GM18499 (cell line): ENCODE measurements around the gene NCOA7.

Experiments used
- ATAC-seq: cut with Tn5 transposase; IDR thresholded peaks from one replicate; pipeline ENCODE4 v1.9.1; 2021; ENCODE audit warnings: moderate number of reproducible peaks; ENCODE audit not compliant: insufficient read depth, unreplicated experiment

NCOA7 gene

DNA sequence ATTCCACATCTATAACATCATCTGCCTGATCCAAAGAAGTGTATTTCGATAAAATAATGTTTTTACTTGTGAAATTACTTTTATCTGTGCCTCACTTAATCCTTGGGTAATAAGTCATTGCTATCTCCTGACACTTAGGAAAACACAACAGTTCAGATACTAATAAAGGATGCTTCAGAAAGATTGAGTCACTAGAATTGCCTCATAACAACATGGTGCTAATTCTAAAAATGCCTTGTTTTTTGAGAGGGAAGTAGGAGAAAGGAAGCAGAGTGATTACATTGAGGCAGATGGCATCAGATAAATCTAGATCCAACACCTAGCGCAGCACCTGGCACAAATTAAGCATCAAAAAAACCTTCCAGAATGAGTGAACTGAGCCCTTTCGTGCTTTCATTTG is 69.0 kb downstream of the NCOA7 start:
- no peak for ATAC-seq

- no peak for ATAC-seq
Observed at GRCh38 chr6:125863023-125863422, 72.3 kb downstream of the NCOA7 start.

- ATAC-seq: no peak
Observed at GRCh38 chr6:125865015-125865414, 74.3 kb downstream of the NCOA7 start.

- ATAC-seq: no peak
Observed at GRCh38 chr6:125866433-125866832, 75.7 kb downstream of the NCOA7 start.

GRCh38 chr6:125867483-125867942 is 76.8 kb downstream of the NCOA7 start:
- no peak for ATAC-seq

DNA sequence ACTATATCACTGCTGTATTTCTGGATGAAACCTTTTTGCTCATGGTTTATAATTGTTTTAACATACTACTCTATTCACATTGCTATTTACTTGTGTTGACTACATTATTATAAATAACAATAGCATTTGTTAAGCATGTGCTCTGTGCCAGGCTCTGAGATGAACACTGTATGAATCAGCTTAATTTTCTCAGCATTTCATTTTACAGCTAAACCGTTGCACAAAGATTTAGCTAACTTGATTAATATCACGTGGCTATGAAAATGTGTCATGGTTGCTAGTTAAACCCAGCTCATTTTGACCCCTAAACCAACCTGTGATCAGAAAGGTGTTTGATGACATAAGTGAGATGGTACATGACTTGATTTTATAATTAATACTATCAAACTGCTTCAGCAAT is 77.5 kb downstream of the NCOA7 start:
- no peak for ATAC-seq

GRCh38 chr6:125868678-125869395 is 78.1 kb downstream of the NCOA7 start:
- no peak for ATAC-seq

DNA sequence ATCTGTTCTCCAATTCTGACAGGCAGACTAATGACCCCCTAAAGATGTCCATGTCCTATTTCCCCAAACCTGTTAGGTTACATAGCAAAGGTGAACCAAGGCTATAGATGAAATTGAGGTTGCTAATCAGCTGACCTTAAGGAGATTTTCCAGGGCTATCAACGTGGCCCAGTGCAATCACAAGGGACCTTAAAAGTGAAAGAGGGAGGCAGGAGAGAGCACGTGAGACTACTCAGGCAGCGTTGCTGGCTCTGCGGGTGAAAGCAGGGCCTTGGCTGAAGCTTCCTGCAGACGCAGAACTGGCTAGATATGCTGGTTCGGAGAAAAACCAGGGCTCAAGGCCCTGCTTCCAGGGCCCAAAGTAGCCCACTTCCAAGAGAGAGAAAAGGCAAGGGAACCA is 78.7 kb downstream of the NCOA7 start:
- no peak for ATAC-seq

DNA sequence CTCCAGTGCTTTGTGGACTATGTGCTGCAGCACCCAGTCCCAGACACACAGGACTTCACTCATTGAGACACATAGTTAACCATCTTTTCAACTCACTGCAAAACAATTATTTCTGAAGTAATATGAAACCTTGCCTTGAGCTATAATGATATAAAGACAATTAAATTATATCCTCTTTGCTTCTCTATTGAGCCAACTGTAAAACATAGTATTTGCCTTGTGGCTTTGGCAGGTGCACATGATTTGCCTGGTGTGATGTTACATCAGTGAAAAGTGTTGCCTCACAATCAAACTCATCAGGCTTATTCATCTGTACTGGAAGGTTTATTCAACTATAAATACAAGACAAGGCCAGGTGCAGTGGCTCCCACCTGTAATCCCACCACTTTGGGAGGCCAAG is 80.6 kb downstream of the NCOA7 start:
- no peak for ATAC-seq

DNA sequence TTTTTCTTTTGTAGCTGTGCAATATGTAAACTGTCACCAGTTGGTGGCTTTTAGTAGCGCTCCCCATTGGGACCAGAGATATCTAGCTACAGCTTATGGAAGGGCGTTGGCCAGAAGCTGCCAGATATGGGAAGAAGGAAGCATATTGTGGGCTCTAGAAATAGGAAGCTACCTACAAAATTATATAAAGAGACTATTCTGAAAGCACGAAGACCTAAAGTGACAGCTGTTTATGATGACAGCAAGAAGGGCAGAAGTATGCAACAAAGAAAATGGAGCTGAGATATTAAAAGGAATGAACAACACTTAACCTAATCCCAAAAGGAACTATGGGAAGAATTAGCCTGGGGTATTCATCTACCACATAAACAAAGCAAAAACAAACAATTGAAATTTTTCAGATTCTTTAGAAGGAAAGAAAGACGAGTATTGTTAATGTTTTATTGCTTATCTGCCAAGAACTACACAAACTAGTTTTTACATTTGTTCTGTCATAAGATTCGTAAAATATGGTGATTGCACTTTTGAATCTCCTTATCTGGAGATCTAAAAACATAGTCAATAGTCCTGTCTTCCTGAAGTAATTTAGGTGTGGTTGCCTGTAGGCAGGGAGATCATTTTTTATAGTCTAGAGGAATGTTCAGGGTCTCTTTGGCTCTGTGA is 81.6 kb downstream of the NCOA7 start:
- no peak for ATAC-seq

GRCh38 chr6:125882243-125882642 is 91.5 kb downstream of the NCOA7 start:
- ATAC-seq: no peak

DNA sequence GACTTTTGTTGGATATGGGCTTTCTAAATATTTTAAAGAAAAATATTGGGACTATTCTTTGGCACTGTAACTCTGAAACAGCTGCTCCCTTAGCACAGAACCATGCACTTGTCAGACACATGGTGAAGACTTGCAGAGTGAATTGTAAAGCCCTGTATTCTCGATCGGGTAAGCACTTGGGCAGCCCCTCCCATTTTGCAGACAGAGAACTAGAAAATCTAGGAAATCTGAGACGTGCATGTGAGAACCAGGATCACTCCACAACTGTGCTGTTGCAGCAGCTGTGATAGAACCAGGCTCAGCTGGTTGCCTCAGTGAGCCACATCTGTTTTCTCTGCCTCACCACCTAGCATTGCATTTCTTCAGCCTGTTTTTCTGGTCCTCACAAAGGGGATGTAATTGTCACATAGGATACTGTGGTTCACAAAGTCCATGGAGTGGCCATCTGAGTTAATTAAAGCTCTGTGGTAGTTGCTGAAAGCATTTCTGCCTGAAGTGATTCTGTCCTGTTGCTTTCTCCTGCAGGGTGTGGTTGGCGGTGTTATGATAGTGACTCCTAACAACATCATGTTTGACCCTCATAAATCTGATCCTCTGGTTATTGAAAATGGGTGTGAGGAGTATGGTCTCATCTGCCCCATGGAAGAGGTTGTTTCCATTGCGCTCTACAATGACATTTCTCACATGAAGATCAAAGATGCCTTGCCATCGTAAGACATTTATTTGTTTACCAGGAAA is 94.0 kb downstream of the NCOA7 start:
- ATAC-seq: no peak

DNA sequence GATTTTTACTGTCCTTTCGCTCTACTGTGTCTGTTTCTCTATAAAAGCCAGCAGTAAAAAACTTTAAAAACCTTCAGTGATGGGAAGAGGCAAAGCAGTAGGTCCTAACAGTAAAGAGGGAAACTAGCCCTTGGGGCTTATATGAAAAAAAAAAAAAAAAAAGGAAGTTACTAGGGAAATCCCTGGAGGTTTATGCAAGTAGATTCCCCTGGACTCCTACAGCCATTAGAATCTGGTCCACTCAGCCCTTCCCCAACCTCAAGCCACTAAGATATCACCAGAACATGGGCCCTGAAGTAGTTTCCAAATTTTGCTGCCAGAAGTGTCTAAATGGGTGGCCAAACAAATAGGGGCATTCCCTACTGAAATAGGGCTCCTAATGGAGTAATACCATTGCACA is 95.3 kb downstream of the NCOA7 start:
- ATAC-seq: no peak

DNA sequence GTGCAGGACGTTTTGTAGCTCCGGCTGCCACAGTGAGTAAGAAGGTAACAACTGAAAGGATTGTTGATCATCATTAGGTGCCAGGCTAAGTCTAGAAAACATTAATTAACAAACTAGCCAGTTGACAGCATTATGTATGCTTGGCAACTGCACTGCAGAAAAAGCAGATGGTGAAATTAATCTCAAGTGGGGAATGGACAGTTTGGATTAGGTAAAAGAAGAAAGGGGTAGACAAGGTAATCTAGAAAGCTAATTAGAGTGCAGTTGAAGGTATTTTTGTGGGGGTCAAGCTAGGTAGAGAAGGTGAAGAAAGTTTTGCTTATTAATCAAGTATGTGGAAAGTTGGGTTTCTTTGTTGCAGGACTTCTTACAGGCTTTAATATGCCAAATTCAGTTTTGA is 96.2 kb downstream of the NCOA7 start:
- no peak for ATAC-seq

DNA sequence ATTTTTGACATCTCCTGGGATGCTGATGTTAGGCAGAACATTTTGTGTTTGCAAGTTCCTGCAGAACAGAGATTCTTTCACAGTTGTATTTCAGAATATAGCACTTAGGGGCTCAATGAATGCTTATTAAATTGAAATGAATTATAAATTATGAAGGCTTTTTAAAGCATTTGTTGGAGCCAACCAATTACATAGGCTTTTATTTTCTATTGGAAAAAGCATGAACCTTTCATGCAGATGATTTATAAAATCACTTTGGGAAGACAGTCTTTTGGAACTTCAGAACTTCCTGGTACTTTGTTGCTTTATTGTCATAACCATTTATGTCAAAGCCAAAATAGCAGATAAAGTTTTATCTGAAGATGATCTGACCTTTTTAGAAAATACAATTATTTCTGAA is 96.6 kb downstream of the NCOA7 start:
- ATAC-seq: no peak

DNA sequence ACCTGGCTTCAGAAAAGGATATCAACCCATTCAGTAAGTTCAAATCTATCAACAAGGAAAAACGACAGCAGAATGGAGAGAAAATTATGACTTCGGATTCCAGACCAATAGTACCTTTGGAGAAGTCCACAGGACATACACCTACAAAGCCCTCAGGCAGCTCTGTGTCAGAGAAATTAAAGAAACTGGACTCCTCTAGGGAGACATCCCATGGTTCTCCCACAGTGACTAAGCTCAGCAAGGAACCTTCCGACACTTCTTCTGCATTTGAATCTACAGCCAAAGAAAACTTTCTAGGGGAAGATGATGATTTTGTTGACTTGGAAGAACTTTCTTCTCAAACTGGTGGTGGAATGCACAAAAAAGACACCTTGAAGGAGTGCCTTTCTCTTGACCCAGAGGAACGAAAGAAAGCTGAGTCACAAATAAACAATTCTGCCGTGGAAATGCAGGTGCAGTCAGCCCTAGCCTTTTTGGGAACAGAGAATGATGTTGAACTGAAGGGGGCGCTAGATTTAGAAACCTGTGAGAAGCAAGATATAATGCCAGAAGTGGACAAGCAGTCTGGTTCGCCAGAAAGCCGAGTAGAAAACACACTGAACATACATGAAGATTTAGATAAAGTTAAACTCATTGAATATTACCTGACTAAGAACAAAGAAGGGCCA is 98.4 kb downstream of the NCOA7 start:
- ATAC-seq: no peak

- no peak for ATAC-seq
Observed at GRCh38 chr6:125899726-125900182, 109.0 kb downstream of the NCOA7 start.

DNA sequence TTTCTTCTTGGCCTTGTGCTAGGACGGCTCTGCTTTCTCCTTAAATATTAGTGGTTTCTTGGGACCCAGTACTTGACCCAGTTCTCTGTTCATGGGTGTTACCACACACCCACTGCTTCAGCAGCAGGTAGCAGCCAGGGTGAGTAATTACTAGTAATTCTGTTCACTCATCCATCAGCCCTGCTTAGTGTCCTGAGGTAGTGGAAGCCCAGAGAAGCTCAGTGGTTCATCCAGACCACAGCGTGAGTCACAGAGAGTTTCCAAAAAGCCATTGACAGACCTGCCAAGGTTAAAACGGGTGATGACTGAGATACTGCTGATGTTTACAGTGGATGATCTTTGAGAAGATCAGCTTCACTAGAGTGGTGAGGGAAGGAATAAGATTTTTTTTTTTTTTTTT is 114.1 kb downstream of the NCOA7 start:
- peak; percentile 81 for ATAC-seq

DNA sequence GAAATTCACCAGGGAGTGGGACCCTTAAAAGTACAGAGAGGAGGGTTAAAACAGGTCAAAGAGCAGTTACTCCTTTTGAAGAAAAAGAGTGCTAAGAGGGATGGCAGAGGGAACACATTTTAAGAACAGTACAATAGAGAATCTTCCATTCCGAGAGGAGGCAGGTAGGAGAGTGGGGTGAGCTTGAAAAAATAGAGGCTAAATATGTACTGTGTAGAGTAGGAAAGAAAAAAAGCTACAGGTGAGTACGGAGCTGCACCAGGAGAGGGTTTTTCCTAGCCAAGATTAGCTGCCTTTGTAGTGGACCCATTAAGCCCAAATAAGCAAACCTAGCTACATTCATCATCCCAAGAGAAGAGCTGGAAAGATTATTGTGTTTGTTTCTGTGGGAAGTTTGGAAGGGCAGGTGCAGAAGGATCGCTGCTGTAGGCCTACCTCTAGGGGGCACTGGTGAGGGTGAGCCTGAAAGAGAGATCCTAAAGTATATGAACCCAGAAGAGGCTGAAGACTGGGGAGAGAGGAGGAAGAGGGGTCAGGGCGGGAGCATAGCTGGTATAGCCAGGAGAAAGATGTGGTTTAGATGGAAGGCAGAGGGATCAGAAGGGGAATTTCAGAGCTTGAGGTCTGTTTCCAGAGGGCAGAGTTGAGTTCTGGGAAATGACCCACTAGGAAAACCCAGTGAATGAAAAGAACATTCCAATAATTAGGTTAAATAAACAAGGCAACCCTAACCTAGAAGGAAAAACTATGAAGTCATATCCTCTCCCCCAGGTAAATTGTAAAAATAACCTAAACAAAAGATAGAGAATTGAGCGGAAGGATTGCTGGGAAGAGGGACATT is 115.6 kb downstream of the NCOA7 start:
- ATAC-seq: no peak

DNA sequence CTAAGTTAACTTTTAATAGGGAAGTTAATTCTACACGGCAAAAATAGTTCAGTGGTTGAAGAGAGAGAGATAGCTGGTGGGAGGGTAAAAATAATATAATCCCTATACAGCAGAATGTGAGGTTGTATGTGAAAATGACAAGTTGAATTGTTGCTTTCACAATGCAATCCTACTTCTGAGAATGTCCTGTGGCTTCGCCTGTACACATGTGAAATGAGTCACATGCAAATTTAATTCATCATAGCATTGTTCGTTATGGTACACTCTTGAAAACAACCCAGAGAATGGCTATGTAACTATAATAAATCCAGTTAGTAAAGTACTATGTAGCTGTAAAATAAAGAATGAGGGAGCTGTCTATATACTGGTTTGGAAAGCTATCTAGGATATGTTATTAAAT is 119.8 kb downstream of the NCOA7 start:
- ATAC-seq: peak; percentile 100
